Measurements from ENCODE around the gene MMP14.
A peak's percentile ranks its signal among the peaks of the same experiment; 100 is the strongest.

The MMP14 gene

GRCh38 chr14:22886500-22887259 is 50.3 kb downstream of the MMP14 start:
- peak; percentile 28 for DNase-seq

GRCh38 chr14:22887260-22887989 is 51.0 kb downstream of the MMP14 start:
- peak; percentile 24 for DNase-seq

- peak; percentile 13 for DNase-seq
Measured at GRCh38 chr14:22887990-22888378, 51.6 kb downstream of the MMP14 start.

GRCh38 chr14:22888662-22889061 is 52.3 kb downstream of the MMP14 start:
- no peak for DNase-seq

GRCh38 chr14:22890416-22890815 is 54.0 kb downstream of the MMP14 start:
- DNase-seq: no peak

GRCh38 chr14:22892488-22892887 is 56.1 kb downstream of the MMP14 start:
- DNase-seq: no peak

- no peak for DNase-seq
Measured at GRCh38 chr14:22893706-22894105, 57.3 kb downstream of the MMP14 start.

- DNase-seq: no peak
Measured at GRCh38 chr14:22895402-22895801, 59.0 kb downstream of the MMP14 start.

GRCh38 chr14:22896356-22896755 is 60.0 kb downstream of the MMP14 start:
- no peak for DNase-seq

GRCh38 chr14:22896760-22897159 is 60.4 kb downstream of the MMP14 start:
- DNase-seq: no peak

- no peak for DNase-seq
Measured at GRCh38 chr14:22897357-22897756, 61.0 kb downstream of the MMP14 start.
